H1 (cell line): ENCODE data around the gene CHST11. TPM values are rescaled to one million over a fixed set of nuclear protein-coding genes. Genes with fewer than 3 reads are reported as not detected.

Source experiments
- CHD7 ChIP-seq: fragments of 300-600 bp; sonication (generic); IDR thresholded peaks from 2 replicates; pipeline ENCODE4 v1.7.1; 2012; ENCODE audit warnings: low read length, moderate library complexity, mild to moderate bottlenecking, inconsistent platforms; ENCODE audit not compliant: insufficient replicate concordance
- EZH2 ChIP-seq: fragments of 200-600 bp; sonication (generic); IDR thresholded peaks from 2 replicates; pipeline ENCODE4 v1.7.1; 2012; ENCODE audit warnings: low read depth, mild to moderate bottlenecking, moderate library complexity, low read length, inconsistent platforms; ENCODE audit not compliant: severe bottlenecking
- USF2 ChIP-seq: IDR thresholded peaks from 2 replicates; pipeline ENCODE4 v1.6.1; 2011; ENCODE audit warnings: low read length, improper control_type of control experiment
- polyA plus RNA-seq, 7 experiments: library from polyadenylated mRNA; depleted of rRNA in 3 of 7; stranded (reverse) in 5 of 7; unstranded in 2 of 7; fragments of >200 nt in 5 of 7; fragments of 200-250 nt in 2 of 7; gene quantifications; 1 replicate in 5 of 7; 2 replicates in 1 of 7; 4 replicates in 1 of 7; pipeline versions ENCODE4 v1.2.1 to v1.2.3, GENCODE V29; 2011 to 2013; ENCODE audit warnings: missing spikeins in 2 of 7, mixed read lengths in 2 of 7
- total RNA-seq: library from RNA; stranded (reverse); fragmentation: NEBNext Ultra II Directional; extraction: Animal tissue kit (Norgen Biotek cat#: 25700); gene quantifications from 2 replicates; pipeline ENCODE4 v1.2.1, GENCODE V29; 2021

CHST11 gene
- total and polyA plus RNA-seq, 2 of the 8 experiments (the other 6 are each of a cell fraction or from before 2014, with no cell fraction given), result 14.4 to 20.8 TPM

GRCh38 chr12:104758771-104759170, 302.0 kb downstream of the CHST11 start (continued):
- no peak for TF ChIP-seq CHD7
- no peak for TF ChIP-seq USF2
- no peak for TF ChIP-seq EZH2
